ENCODE results near the gene SALL4.

DNA sequence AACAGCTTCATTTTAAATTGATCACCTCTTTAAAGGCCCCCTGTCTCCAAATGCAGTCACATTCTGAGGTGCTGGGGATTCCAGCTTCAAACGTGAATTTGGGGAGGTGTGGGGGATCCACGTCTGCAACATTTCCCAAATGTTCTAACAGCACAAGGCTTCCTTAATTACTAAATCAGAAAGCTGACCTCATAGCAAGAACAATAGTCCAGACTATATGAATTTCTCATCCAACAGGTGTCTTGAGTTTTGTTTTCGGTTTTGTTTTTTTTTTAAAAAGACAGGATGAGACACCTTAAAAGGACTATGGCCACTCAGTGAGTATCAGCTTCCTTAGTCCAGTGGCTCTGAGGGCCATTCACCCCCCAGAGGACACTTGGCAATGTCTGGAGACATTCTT, 45.7 kb downstream of the SALL4 start:
- TF ChIP-seq, protein P1, sequence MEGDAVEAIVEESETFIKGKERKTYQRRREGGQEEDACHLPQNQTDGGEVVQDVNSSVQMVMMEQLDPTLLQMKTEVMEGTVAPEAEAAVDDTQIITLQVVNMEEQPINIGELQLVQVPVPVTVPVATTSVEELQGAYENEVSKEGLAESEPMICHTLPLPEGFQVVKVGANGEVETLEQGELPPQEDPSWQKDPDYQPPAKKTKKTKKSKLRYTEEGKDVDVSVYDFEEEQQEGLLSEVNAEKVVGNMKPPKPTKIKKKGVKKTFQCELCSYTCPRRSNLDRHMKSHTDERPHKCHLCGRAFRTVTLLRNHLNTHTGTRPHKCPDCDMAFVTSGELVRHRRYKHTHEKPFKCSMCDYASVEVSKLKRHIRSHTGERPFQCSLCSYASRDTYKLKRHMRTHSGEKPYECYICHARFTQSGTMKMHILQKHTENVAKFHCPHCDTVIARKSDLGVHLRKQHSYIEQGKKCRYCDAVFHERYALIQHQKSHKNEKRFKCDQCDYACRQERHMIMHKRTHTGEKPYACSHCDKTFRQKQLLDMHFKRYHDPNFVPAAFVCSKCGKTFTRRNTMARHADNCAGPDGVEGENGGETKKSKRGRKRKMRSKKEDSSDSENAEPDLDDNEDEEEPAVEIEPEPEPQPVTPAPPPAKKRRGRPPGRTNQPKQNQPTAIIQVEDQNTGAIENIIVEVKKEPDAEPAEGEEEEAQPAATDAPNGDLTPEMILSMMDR (conservative IDR thresholded peaks at IDR 0.05; ENCODE audit: low read length), result no peak
- TF ChIP-seq EZH2phosphoT487 (IDR thresholded peaks at IDR 0.05; ENCODE audit: borderline replicate concordance), result no peak
